Panc1 (cell line): ENCODE measurements around the gene ANXA3. TPM values are rescaled to one million over a fixed set of nuclear protein-coding genes. Genes with fewer than 3 reads are reported as not detected.
"Not testable (repeated sequence)": the region's sequence is repeated elsewhere in the genome, so short reads cannot be mapped to it uniquely, and the experiment has no call there.

Experiments
- ATAC-seq: fragments of 200-7000 bp; cut with Tn5 transposase; 2 replicates; pipeline ENCODE4 v1.9.1; 2020; ENCODE audit warnings: mild to moderate bottlenecking, moderate library complexity
- BruUV-seq: library from RNA; stranded (reverse); fragments of 400-500 nt; replicated peaks from 2 replicates; lab custom pipeline; 2021; lab: Mats Ljungman, UMichigan
- CTCF ChIA-PET: fragments of 300-600 bp; sonication (Branson Sonifier 250); formaldehyde crosslinking; loops from one replicate; lab custom pipeline; 2022; ENCODE audit warnings: antibody characterized with exemption; lab: Charles Lee
- POLR2A ChIA-PET: fragments of 300-600 bp; sonication (Branson Sonifier 250); formaldehyde crosslinking; loops from one replicate; lab custom pipeline; 2022; ENCODE audit warnings: antibody characterized with exemption; lab: Charles Lee
- DNase-seq: peaks from one replicate; pipeline ENCODE4 v3.0.0-alpha.2; 2010; ENCODE audit warnings: low read depth, low spot score
- H3K27ac ChIP-seq: 2 replicates; pipeline ENCODE4 v1.5.1; 2011; ENCODE audit warnings: mild to moderate bottlenecking, low read length, inconsistent platforms
- H3K27me3 ChIP-seq: fragments of 200-500 bp; sonication (Bioruptor generic); 2 replicates; pipeline ENCODE4 v1.6.0; 2014; ENCODE audit warnings: low read length, inconsistent platforms; ENCODE audit not compliant: control insufficient read depth, insufficient read depth
- H3K36me3 ChIP-seq: fragments of 200-500 bp; sonication (Bioruptor generic); 2 replicates; pipeline ENCODE4 v1.5.1; 2014; ENCODE audit warnings: inconsistent platforms, mild to moderate bottlenecking, low read length, moderate library complexity; ENCODE audit not compliant: control insufficient read depth, insufficient read depth
- H3K4me1 ChIP-seq: 2 replicates; pipeline ENCODE4 v1.5.1; 2011; ENCODE audit warnings: inconsistent platforms, mild to moderate bottlenecking, low read length, moderate library complexity; ENCODE audit not compliant: control insufficient read depth, insufficient read depth
- H3K4me3 ChIP-seq, 2 experiments: 2 replicates each; pipeline ENCODE4 v1.5.1; 2011 to 2012; ENCODE audit warnings: low read depth in 2 of 2, low read length in 2 of 2, mild to moderate bottlenecking in 2 of 2, inconsistent platforms in 1 of 2, moderate library complexity in 1 of 2
- H3K9me3 ChIP-seq: fragments of 200-500 bp; sonication (Bioruptor generic); 2 replicates; pipeline ENCODE4 v1.5.1; 2014; ENCODE audit warnings: low read depth, mild to moderate bottlenecking, inconsistent platforms, low read length, moderate library complexity; ENCODE audit not compliant: control insufficient read depth, insufficient read depth
- POLR2AphosphoS5 ChIP-seq: IDR thresholded peaks from 2 replicates; pipeline ENCODE4 v1.6.1; 2012; ENCODE audit warnings: mild to moderate bottlenecking, low read depth, low read length, moderate library complexity
- SIN3A ChIP-seq: IDR thresholded peaks from 2 replicates; pipeline ENCODE4 v1.6.1; 2012; ENCODE audit warnings: low read depth, mild to moderate bottlenecking, low read length, moderate library complexity, borderline replicate concordance; ENCODE audit not compliant: insufficient read depth
- TCF7L2 ChIP-seq: IDR thresholded peaks from 2 replicates; pipeline ENCODE4 v1.6.1; 2011; ENCODE audit warnings: mild to moderate bottlenecking, low read depth, low read length, inconsistent platforms
- in situ Hi-C: cut with HindIII; loops from 2 replicates; pipeline ENCODE4 v1.10.0; 2016; ENCODE audit warnings: low sequenced_read_pairs, low pct_unique_long_range_greater_than_20kb
- intact Hi-C: fragments of 100-400 bp; cut with micrococcal nuclease; formaldehyde crosslinking; loops from one replicate; pipeline ENCODE4 v1.10.0; 2022; ENCODE audit not compliant: unreplicated experiment
- total RNA-seq: library from RNA; stranded (reverse); gene quantifications from one replicate; pipeline ENCODE4 v1.2.1, GENCODE V29; 2021; ENCODE audit not compliant: unreplicated experiment
- TF ChIP-seq, protein P1 (sequence below): fragments of 450-650 bp; IDR thresholded peaks from 2 replicates; pipeline ENCODE4 v1.5.1; 2017; ENCODE audit warnings: mild to moderate bottlenecking
- TF ChIP-seq, protein P2 (sequence below), 2 experiments: IDR thresholded peaks; 2 replicates each; pipeline ENCODE4 v1.6.1; 2011 to 2012; ENCODE audit warnings: low read depth in 2 of 2, control low read depth in 1 of 2, low read length in 1 of 2, mild to moderate bottlenecking in 1 of 2, moderate library complexity in 1 of 2; ENCODE audit not compliant: insufficient read depth in 1 of 2

ANXA3 gene
- total RNA-seq, 1 experiment from 2014 or later: 1.5 TPM

DNA sequence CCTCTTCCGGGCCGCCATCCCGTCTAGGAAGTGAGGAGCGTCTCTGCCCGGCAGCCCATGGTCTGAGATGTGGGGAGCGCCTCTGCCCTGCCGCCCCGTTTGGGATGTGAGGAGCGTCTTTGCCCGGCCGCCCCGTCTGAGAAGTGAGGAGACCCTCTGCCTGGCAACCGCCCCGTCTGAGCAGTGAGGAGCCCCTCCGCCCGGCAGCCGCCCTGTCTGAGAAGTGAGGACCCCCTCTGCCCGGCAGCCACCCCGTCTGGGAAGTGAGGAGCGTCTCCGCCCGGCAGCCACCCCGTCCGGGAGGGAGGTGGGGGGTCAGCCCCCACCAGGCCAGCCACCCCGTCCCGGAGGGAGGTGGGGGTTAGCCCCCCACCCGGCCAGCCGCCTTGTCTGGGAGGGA is 3.7 kb upstream of the ANXA3 start:
- H3K4me3 ChIP-seq, in situ Hi-C loops, intact Hi-C loops, H3K9me3 ChIP-seq, BruUV-seq, H3K27me3 ChIP-seq, CTCF ChIA-PET, H3K4me1 ChIP-seq, H3K36me3 ChIP-seq, H3K27ac ChIP-seq, POLR2A ChIA-PET, ATAC-seq, DNase-seq: not testable (repeated sequence)

DNA sequence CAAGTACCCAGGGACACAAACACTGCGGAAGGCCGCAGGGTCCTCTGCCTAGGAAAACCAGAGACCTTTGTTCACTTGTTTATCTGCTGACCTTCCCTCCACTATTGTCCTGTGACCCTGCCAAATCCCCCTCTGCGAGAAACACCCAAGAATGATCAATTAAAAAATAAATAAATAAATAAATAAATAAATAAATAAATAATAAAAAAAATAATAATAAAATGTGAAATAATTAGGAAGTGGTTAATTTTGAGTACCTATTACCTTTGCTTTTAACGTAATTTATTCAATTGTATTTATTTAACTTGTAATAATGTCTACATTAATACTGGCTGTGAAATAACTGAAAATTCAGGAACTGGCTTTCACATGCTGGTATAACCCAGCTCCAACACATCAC is 2.7 kb upstream of the ANXA3 start:
- BruUV-seq, POLR2A ChIA-PET, ATAC-seq, intact Hi-C loops, H3K27me3 ChIP-seq, H3K36me3 ChIP-seq, in situ Hi-C loops, DNase-seq, H3K4me1 ChIP-seq, H3K4me3 ChIP-seq, CTCF ChIA-PET, H3K27ac ChIP-seq, H3K9me3 ChIP-seq: not testable (repeated sequence)

DNA sequence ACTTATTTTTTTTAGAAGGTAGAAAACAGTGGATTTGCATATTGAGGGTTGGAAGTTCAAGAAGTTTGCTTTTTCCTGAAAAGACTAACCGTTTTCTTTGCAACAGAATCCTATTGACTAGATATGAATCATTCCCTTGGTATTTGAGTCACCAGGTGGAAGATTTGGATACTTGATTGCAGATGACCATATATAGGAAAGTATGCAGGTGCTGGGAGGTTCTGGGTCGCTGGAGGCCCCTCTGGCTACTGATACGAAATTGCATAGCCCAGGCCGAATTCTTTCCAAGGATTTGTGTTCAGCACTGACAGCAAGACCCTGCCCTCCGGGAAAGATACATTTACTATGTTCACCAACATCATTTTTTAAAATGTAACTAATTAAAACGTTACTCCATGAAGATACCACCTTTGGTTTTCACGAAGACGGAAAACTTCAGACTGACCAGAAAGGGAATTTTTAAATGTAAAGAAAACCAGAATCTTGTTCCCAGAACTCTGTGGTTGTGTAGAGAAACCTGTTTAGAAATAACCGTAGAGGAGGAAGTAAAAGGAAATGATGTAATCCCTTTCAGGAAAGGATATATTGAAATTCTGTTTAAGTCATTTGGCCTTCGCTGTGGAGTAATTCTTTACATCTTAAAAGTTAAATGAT is 946 bp downstream of the ANXA3 start:
- H3K4me1 ChIP-seq: no peaks in the 10 kb centered on the region
- ATAC-seq (no peak), DNase-seq (no peak)
- no peak overlapping the region for H3K27ac ChIP-seq
- in situ Hi-C loops (no loop called here), intact Hi-C loops (no loop called here)
- CTCF ChIA-PET: no interaction called here
- peak overlapping the region in 1 of 2 experiments; percentile 43; a peak in 1 of 4 replicates for H3K4me3 ChIP-seq
- H3K9me3 ChIP-seq: no peaks in the 10 kb centered on the region
- POLR2A ChIA-PET: no interaction called here
- TF ChIP-seq, protein P1, sequence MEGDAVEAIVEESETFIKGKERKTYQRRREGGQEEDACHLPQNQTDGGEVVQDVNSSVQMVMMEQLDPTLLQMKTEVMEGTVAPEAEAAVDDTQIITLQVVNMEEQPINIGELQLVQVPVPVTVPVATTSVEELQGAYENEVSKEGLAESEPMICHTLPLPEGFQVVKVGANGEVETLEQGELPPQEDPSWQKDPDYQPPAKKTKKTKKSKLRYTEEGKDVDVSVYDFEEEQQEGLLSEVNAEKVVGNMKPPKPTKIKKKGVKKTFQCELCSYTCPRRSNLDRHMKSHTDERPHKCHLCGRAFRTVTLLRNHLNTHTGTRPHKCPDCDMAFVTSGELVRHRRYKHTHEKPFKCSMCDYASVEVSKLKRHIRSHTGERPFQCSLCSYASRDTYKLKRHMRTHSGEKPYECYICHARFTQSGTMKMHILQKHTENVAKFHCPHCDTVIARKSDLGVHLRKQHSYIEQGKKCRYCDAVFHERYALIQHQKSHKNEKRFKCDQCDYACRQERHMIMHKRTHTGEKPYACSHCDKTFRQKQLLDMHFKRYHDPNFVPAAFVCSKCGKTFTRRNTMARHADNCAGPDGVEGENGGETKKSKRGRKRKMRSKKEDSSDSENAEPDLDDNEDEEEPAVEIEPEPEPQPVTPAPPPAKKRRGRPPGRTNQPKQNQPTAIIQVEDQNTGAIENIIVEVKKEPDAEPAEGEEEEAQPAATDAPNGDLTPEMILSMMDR: no peak
- TF ChIP-seq TCF7L2 (no peak), SIN3A (no peak), POLR2AphosphoS5 (no peak)
- TF ChIP-seq, protein P2, sequence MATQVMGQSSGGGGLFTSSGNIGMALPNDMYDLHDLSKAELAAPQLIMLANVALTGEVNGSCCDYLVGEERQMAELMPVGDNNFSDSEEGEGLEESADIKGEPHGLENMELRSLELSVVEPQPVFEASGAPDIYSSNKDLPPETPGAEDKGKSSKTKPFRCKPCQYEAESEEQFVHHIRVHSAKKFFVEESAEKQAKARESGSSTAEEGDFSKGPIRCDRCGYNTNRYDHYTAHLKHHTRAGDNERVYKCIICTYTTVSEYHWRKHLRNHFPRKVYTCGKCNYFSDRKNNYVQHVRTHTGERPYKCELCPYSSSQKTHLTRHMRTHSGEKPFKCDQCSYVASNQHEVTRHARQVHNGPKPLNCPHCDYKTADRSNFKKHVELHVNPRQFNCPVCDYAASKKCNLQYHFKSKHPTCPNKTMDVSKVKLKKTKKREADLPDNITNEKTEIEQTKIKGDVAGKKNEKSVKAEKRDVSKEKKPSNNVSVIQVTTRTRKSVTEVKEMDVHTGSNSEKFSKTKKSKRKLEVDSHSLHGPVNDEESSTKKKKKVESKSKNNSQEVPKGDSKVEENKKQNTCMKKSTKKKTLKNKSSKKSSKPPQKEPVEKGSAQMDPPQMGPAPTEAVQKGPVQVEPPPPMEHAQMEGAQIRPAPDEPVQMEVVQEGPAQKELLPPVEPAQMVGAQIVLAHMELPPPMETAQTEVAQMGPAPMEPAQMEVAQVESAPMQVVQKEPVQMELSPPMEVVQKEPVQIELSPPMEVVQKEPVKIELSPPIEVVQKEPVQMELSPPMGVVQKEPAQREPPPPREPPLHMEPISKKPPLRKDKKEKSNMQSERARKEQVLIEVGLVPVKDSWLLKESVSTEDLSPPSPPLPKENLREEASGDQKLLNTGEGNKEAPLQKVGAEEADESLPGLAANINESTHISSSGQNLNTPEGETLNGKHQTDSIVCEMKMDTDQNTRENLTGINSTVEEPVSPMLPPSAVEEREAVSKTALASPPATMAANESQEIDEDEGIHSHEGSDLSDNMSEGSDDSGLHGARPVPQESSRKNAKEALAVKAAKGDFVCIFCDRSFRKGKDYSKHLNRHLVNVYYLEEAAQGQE (IDR thresholded peaks at IDR 0.05; ENCODE audit: insufficient read depth in 1 of 2, low read depth in 2 of 2, low read length in 1 of 2): no peak
- BruUV-seq: no TSS peak
- peaks cover 10% of the 10 kb centered on the region for H3K27me3 ChIP-seq
- H3K36me3 ChIP-seq: no peaks in the 10 kb centered on the region; the same call in 1 of the 2 replicates
